Aorta (tissue), 5 donors: ENCODE measurements around the gene TMEM119. TPM values are rescaled to one million over a fixed set of nuclear protein-coding genes. Genes with fewer than 3 reads are reported as not detected.
"Not testable (repeated sequence)": the region's sequence is repeated elsewhere in the genome, so short reads cannot be mapped to it uniquely, and the experiment has no call there.

Experiments
- ATAC-seq: fragments of 200-7000 bp; cut with Tn5 transposase; one replicate; pipeline ENCODE4 v1.9.1; 2022; ENCODE audit warnings: moderate library complexity; ENCODE audit not compliant: low FRiP score
- DNase-seq, 2 donors: peaks; one replicate each; pipeline ENCODE4 v3.0.0-alpha.2; 2020
- H3K27ac ChIP-seq, 2 donors: one replicate each; pipeline ENCODE4 v1.5.1; 2013; ENCODE audit warnings: low read length in 2 of 2, mild to moderate bottlenecking in 2 of 2, moderate library complexity in 2 of 2, control low read depth in 1 of 2, inconsistent platforms in 1 of 2, low read depth in 1 of 2
- H3K27me3 ChIP-seq, 2 donors: one replicate each; pipeline ENCODE4 v1.6.1; 2013; ENCODE audit warnings: control low read depth in 1 of 2, low read length in 1 of 2, mild to moderate bottlenecking in 1 of 2, moderate library complexity in 1 of 2; ENCODE audit not compliant: insufficient read depth in 2 of 2, control insufficient read depth in 1 of 2
- H3K36me3 ChIP-seq, 2 donors: one replicate each; pipeline ENCODE4 v1.6.1; 2013; ENCODE audit warnings: control low read depth in 1 of 2, low read length in 1 of 2, mild to moderate bottlenecking in 1 of 2; ENCODE audit not compliant: insufficient read depth in 2 of 2, control insufficient read depth in 1 of 2
- H3K4me1 ChIP-seq, 2 donors: one replicate each; pipeline ENCODE4 v1.6.1; 2013; ENCODE audit warnings: low read length in 2 of 2, control low read depth in 1 of 2, mild to moderate bottlenecking in 1 of 2, moderate library complexity in 1 of 2; ENCODE audit not compliant: insufficient read depth in 2 of 2, control insufficient read depth in 1 of 2
- H3K4me3 ChIP-seq, 2 donors: one replicate each; pipeline ENCODE4 v1.5.1; 2013; ENCODE audit warnings: low read length in 2 of 2, control low read depth in 1 of 2, mild to moderate bottlenecking in 1 of 2
- H3K9me3 ChIP-seq: one replicate; pipeline ENCODE4 v1.6.1; 2013; ENCODE audit warnings: mild to moderate bottlenecking, low read length; ENCODE audit not compliant: control insufficient read depth
- WGBS, 2 donors: extraction: QIAGEN DNeasy Blood & Tissue Kit; methylation state at CpG; one replicate each; pipeline ENCODE4 v1.1.7; 2013; 5-methylcytosine and 5-hydroxymethylcytosine counted together
- intact Hi-C, 2 donors: fragments of 100-400 bp; cut with DNase I; formaldehyde crosslinking; loops; one replicate each; pipeline versions ENCODE4 v1.14.2 to v1.15.0; 2022
- polyA plus RNA-seq, 2 donors: library from polyadenylated mRNA; stranded (reverse); fragments of 200-250 nt; gene quantifications; one replicate each; pipeline ENCODE4 v1.2.3, GENCODE V29; 2013
- total RNA-seq, 2 donors: library from RNA; stranded (reverse); fragmentation: NEBNext Ultra II Directional; extraction: Animal tissue kit (Norgen Biotek cat#: 25700); gene quantifications; one replicate each; pipeline ENCODE4 v1.2.1, GENCODE V29; 2021
- donor health status: healthy with polysubstance abuse.
- donor health status: Bipolar disorder and iron deficiency.
- donor health status: DM: no; HTN: no; CAD: no.
- donor health status: DM: no; HTN: no; CAD: no.
- donor health status: DM: yes; HTN: yes; CAD: no.

Gene TMEM119
- total and polyA plus RNA-seq, 4 donors: 0.26 to 21.1 (median 8.0) TPM

GRCh38 chr12:108618953-108619274 is 21.0 kb upstream of the TMEM119 start:
- H3K36me3 ChIP-seq, H3K4me3 ChIP-seq, H3K9me3 ChIP-seq, H3K27ac ChIP-seq, H3K27me3 ChIP-seq, H3K4me1 ChIP-seq, ATAC-seq, DNase-seq: not testable (repeated sequence)
- intact Hi-C loops: loop anchor here (2.0 to 5.0 kb wide), 3 partner anchors 52 to 333 kb away; partner anchors contain the start of gene ISCU (in 1 of the 2)
- 84 to 86% methylated on average over 4 of the region's 4 CpGs for WGBS, 2 donors

- Histone ChIP-seq H3K4me1 (no peaks in the 10 kb centered on the region), H3K36me3 (no peaks in the 10 kb centered on the region), H3K4me3 (no peak overlapping the region), H3K9me3 (no peaks in the 10 kb centered on the region), H3K27me3 (no peaks in the 10 kb centered on the region), H3K27ac (no peak overlapping the region)
- DNase-seq (peak; percentile 86 to 93), ATAC-seq (peak; percentile 85)
- WGBS, 2 donors: 11 to 12% methylated on average over 16 of the region's 16 CpGs
- intact Hi-C loops: loop anchor here (2.0 to 5.0 kb wide), 3 partner anchors 51 to 334 kb away; partner anchors contain the start of gene ISCU (in 1 of the 2)
Measured at GRCh38 chr12:108618079-108618952, 20.4 kb upstream of the TMEM119 start.

DNA sequence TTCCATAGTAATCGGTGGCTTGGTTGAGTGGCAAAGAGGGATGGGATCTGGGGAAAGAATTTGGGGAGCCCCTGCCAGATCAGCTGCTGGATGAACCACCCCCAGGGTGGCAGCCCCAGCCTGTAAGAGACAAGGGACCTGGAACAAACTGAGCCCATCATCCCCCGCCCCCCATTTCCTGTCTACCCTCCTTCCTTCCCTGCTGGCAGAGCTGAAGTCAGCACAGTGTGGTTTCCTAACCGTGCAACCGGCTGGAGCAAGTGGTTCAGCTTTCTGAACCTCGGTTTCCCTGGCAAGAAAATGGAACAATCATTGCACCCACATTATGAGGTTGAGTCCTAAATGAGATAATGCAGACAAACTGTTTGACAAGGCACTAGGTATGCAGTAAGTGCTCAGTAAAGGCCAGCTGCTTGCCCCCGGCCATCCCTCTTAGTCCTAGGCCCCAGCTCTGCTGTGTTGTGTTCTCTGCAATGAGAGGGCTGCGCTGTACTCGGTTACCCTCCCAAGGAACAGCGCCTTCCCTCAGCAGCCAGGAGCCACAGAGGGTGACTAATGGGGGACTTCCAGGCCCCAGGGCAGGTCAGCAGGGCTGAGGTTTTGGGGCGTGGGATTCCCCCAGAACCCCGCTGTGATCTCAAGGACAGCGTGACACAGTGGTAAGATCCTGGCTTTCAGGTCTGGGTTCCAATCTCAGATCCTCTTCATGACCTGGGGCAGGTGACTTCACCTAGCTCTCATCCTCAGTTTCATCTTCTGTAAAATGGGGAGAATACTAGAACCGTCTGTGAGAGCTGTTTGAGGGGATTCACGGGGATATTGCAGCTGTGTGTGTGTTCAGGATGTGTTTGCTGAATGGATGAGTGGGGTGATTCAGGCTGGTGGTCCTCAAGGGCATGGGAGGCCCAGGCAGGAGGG is 19.3 kb upstream of the TMEM119 start:
- Histone ChIP-seq H3K9me3 (no peaks in the 10 kb centered on the region), H3K4me1 (no peaks in the 10 kb centered on the region), H3K36me3 (no peaks in the 10 kb centered on the region), H3K4me3 (no peak overlapping the region), H3K27me3 (no peaks in the 10 kb centered on the region), H3K27ac (no peak overlapping the region)
- WGBS, 2 donors: 82 to 84% methylated on average over 14 of the region's 14 CpGs
- peak in 1 of 2 donors; percentile 69 for DNase-seq
- intact Hi-C loops: loop anchor here (5.0 kb wide), 2 partner anchors 50 to 335 kb away; no protein-coding TSS in a partner anchor
- no peak for ATAC-seq

- ATAC-seq: no peak
- WGBS, 2 donors: 98 to 100% methylated on average over 2 of the region's 2 CpGs
- no peaks in the 10 kb centered on the region for H3K4me1 ChIP-seq
Measured at GRCh38 chr12:108616359-108616758, 18.5 kb upstream of the TMEM119 start.

GRCh38 chr12:108615918-108616317 is 18.0 kb upstream of the TMEM119 start:
- Histone ChIP-seq H3K9me3 (no peaks in the 10 kb centered on the region), H3K27ac (no peak overlapping the region), H3K36me3 (no peaks in the 10 kb centered on the region), H3K4me3 (no peak overlapping the region), H3K4me1 (no peaks in the 10 kb centered on the region), H3K27me3 (no peaks in the 10 kb centered on the region)
- 88 to 89% methylated on average over 1 of the region's 1 CpG for WGBS, 2 donors
- ATAC-seq: no peak
- DNase-seq: no peak
- intact Hi-C loops: loop anchor here (5.0 kb wide), 2 partner anchors 49 to 336 kb away; no protein-coding TSS in a partner anchor

More at GRCh38 chr12:108616359-108616758, 18.5 kb upstream of the TMEM119 start:
- Histone ChIP-seq H3K27me3 (no peaks in the 10 kb centered on the region), H3K27ac (no peak overlapping the region), H3K36me3 (no peaks in the 10 kb centered on the region), H3K4me3 (no peak overlapping the region), H3K9me3 (no peaks in the 10 kb centered on the region)
- DNase-seq: no peak
- intact Hi-C loops: loop anchor here (5.0 kb wide), 2 partner anchors 49 to 336 kb away; no protein-coding TSS in a partner anchor

DNA sequence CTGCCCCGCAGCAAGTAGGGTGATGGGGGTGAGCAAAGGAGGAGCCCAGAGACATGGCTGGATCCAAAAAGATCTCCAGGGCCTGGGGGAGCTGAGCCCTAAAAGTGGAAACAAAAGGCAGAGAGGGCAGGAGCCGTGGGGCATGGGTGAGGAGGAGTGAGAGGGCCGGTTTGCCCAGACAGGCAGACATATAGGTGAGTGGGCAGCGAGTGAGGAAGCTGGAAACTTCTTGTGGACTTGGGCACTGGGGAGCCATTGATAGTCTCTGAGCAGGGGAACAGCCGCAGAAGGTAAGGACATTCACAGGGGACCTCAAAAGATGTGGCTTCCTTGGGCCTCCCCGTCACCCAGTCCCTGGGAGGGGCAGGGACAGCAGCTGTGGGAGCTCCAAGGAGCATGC is 16.8 kb upstream of the TMEM119 start:
- Histone ChIP-seq H3K4me1 (no peaks in the 10 kb centered on the region), H3K27me3 (no peaks in the 10 kb centered on the region), H3K9me3 (no peaks in the 10 kb centered on the region), H3K4me3 (no peak overlapping the region), H3K36me3 (no peaks in the 10 kb centered on the region), H3K27ac (no peak overlapping the region)
- DNase-seq (no peak), ATAC-seq (no peak)
- intact Hi-C loops: loop anchor here (5.0 kb wide), 2 partner anchors 47 to 338 kb away; no protein-coding TSS in a partner anchor
- WGBS, 2 donors: 93 to 94% methylated on average over 6 of the region's 6 CpGs

- no peak for ATAC-seq
- Histone ChIP-seq H3K27ac (no peak overlapping the region), H3K27me3 (no peaks in the 10 kb centered on the region), H3K4me1 (no peaks in the 10 kb centered on the region), H3K36me3 (no peaks in the 10 kb centered on the region), H3K9me3 (no peaks in the 10 kb centered on the region), H3K4me3 (no peak overlapping the region)
- WGBS, 2 donors: 83 to 86% methylated on average over 4 of the region's 4 CpGs
- DNase-seq: no peak
- intact Hi-C loops: no loop called here
Measured at GRCh38 chr12:108614041-108614440, 16.2 kb upstream of the TMEM119 start.

GRCh38 chr12:108613548-108613947 is 15.7 kb upstream of the TMEM119 start:
- ATAC-seq: no peak
- no peak overlapping the region for H3K27ac ChIP-seq
- no peak overlapping the region for H3K4me3 ChIP-seq
- intact Hi-C loops: no loop called here
- H3K4me1 ChIP-seq: no peaks in the 10 kb centered on the region
- H3K36me3 ChIP-seq: no peaks in the 10 kb centered on the region
- DNase-seq: no peak
- no peaks in the 10 kb centered on the region for H3K27me3 ChIP-seq
- H3K9me3 ChIP-seq: no peaks in the 10 kb centered on the region
- WGBS, 2 donors: 62 to 76% methylated on average over 9 of the region's 9 CpGs
